WTC11 (cell line): ENCODE results near the gene RASL11B.

ENCODE experiments used
- ESRRA ChIP-seq: sonication (generic); formaldehyde crosslinking; IDR thresholded peaks from 2 replicates; pipeline ENCODE4 v1.8.1; 2022; ENCODE audit warnings: mild to moderate bottlenecking, missing genetic modification reagents, borderline replicate concordance
- ZNF263 ChIP-seq: sonication (generic); formaldehyde crosslinking; IDR thresholded peaks from 2 replicates; pipeline ENCODE4 v1.8.1; 2022; ENCODE audit warnings: low read depth, mild to moderate bottlenecking, moderate library complexity, missing genetic modification reagents
- ZNF396 ChIP-seq: fragments of 250-450 bp; sonication (Bioruptor Pico); IDR thresholded peaks from 2 replicates; pipeline ENCODE4 v1.8.0; 2021; ENCODE audit warnings: mild to moderate bottlenecking, moderate library complexity, borderline replicate concordance
- TF ChIP-seq, protein P1 (sequence below): sonication (generic); formaldehyde crosslinking; IDR thresholded peaks from 2 replicates; pipeline ENCODE4 v1.8.1; 2022; ENCODE audit warnings: low read depth, missing genetic modification reagents, borderline replicate concordance
- TF ChIP-seq, protein P2 (sequence below): sonication (generic); formaldehyde crosslinking; IDR thresholded peaks from 2 replicates; pipeline ENCODE4 v1.8.0; 2022; ENCODE audit warnings: mild to moderate bottlenecking, missing genetic modification reagents

DNA sequence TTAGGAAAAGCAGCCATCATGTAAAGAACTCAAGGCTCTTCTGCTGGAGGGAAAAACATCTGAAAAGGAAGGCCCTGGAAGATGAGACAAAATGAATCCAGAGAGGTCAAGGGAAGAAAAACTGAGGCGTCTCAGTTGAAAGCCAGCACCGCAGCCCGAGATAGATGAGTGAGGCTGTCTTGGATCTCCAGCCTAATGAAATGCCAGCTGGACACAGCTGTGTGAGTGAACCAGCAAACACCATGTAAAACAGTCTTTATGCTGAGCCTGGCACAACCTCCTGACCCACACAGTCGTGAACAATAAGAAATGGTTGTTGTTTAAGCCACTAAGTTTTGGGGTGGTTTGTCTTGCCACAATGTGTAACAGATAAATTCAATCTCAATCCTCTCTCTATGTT is 48.6 kb upstream of the RASL11B start:
- TF ChIP-seq, protein P1, sequence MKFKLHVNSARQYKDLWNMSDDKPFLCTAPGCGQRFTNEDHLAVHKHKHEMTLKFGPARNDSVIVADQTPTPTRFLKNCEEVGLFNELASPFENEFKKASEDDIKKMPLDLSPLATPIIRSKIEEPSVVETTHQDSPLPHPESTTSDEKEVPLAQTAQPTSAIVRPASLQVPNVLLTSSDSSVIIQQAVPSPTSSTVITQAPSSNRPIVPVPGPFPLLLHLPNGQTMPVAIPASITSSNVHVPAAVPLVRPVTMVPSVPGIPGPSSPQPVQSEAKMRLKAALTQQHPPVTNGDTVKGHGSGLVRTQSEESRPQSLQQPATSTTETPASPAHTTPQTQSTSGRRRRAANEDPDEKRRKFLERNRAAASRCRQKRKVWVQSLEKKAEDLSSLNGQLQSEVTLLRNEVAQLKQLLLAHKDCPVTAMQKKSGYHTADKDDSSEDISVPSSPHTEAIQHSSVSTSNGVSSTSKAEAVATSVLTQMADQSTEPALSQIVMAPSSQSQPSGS (CRISPR knock-in tag) = no peak
- TF ChIP-seq ZNF396 (CRISPR knock-in tag) (no peak), ZNF263 (CRISPR knock-in tag) (no peak), ESRRA (CRISPR knock-in tag) (no peak)
- TF ChIP-seq, protein P2, sequence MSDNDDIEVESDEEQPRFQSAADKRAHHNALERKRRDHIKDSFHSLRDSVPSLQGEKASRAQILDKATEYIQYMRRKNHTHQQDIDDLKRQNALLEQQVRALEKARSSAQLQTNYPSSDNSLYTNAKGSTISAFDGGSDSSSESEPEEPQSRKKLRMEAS (CRISPR knock-in tag) = no peak
